H1 (cell line): ENCODE results near the gene SMURF2. TPM values are rescaled to one million over a fixed set of nuclear protein-coding genes. Genes with fewer than 3 reads are reported as not detected.

Source experiments
- CTCF ChIA-PET: fragments of 300-600 bp; sonication (Branson Sonifier 250); formaldehyde crosslinking; loops from one replicate; lab custom pipeline; 2021; ENCODE audit not compliant: partially characterized antibody; lab: Charles Lee
- POLR2A ChIA-PET: fragments of 300-600 bp; sonication (Branson Sonifier 250); formaldehyde crosslinking; loops from one replicate; lab custom pipeline; 2021; ENCODE audit warnings: inconsistent platforms; ENCODE audit not compliant: partially characterized antibody; lab: Charles Lee
- DNase-seq, 2 experiments: peaks; one replicate each; pipeline versions ENCODE4 v3.0.0 to v3.0.0-alpha.2; 2010 to 2022; ENCODE audit warnings: low spot score in 2 of 2, low read depth in 1 of 2, mixed read lengths in 1 of 2
- FAIRE-seq: peaks from 2 replicates; lab custom pipeline; 2011; peaks lifted over from hg19 to GRCh38; lab: Jason Lieb, UNC
- H2AFZ ChIP-seq: 2 replicates; pipeline ENCODE4 v1.8.1; 2012; ENCODE audit warnings: low read length, inconsistent platforms
- H2AK5ac ChIP-seq: 2 replicates; pipeline ENCODE4 v1.6.1; 2013; ENCODE audit warnings: low read depth, low read length
- H2BK120ac ChIP-seq: replicated peaks from 2 replicates; pipeline ENCODE3; 2013; ENCODE audit warnings: low read depth, low read length, inconsistent platforms
- H2BK12ac ChIP-seq: 2 replicates; pipeline ENCODE4 v1.6.1; 2013; ENCODE audit warnings: low read depth, low read length
- H2BK15ac ChIP-seq: 2 replicates; pipeline ENCODE4 v1.6.1; 2013; ENCODE audit warnings: low read length
- H2BK20ac ChIP-seq: 2 replicates; pipeline ENCODE4 v1.6.1; 2013; ENCODE audit warnings: low read length
- H2BK5ac ChIP-seq: 2 replicates; pipeline ENCODE4 v1.6.1; 2013; ENCODE audit warnings: low read depth, low read length
- H3K14ac ChIP-seq: 2 replicates; pipeline ENCODE4 v1.6.1; 2013; ENCODE audit warnings: inconsistent platforms; ENCODE audit not compliant: insufficient read length
- H3K18ac ChIP-seq: 2 replicates; pipeline ENCODE4 v1.6.1; 2013; ENCODE audit warnings: low read length; ENCODE audit errors: extremely low read depth
- H3K23ac ChIP-seq: 2 replicates; pipeline ENCODE4 v1.6.1; 2013; ENCODE audit warnings: inconsistent platforms; ENCODE audit not compliant: insufficient read length
- H3K23me2 ChIP-seq: 2 replicates; pipeline ENCODE4 v1.6.1; 2013; ENCODE audit warnings: low read depth, low read length
- H3K27ac ChIP-seq: 2 replicates; pipeline ENCODE4 v1.6.1; 2011; ENCODE audit warnings: low read depth, low read length, inconsistent platforms
- H3K27me3 ChIP-seq, 4 experiments: replicated peaks in 1 of 4; 1 replicate in 1 of 4; 2 replicates in 3 of 4; pipeline versions ENCODE4 v1.6.1 to v1.8.1; 2011 to 2013; ENCODE audit warnings: low read length in 3 of 4, mild to moderate bottlenecking in 3 of 4, inconsistent platforms in 2 of 4, mixed read lengths in 2 of 4, moderate library complexity in 1 of 4; ENCODE audit not compliant: control insufficient read depth in 3 of 4, insufficient read depth in 3 of 4; ENCODE audit errors: extremely low read depth in 1 of 4
- H3K36me3 ChIP-seq, 4 experiments: 2 replicates each; pipeline versions ENCODE4 v1.6.1 to v1.8.1; 2011 to 2013; ENCODE audit warnings: mild to moderate bottlenecking in 4 of 4, low read length in 3 of 4, moderate library complexity in 2 of 4, control low read depth in 1 of 4, inconsistent platforms in 1 of 4; ENCODE audit not compliant: insufficient read depth in 4 of 4, control insufficient read depth in 2 of 4
- H3K4ac ChIP-seq: replicated peaks from 2 replicates; pipeline ENCODE3; 2013; ENCODE audit warnings: low read length, low read depth, mixed read lengths, inconsistent platforms; ENCODE audit not compliant: insufficient read length
- H3K4me1 ChIP-seq, 4 experiments: replicated peaks in 1 of 4; 1 replicate in 1 of 4; 2 replicates in 3 of 4; pipeline versions ENCODE4 v1.6.1 to v1.8.1; 2011 to 2013; ENCODE audit warnings: low read length in 3 of 4, inconsistent platforms in 2 of 4, mixed read lengths in 1 of 4; ENCODE audit not compliant: insufficient read depth in 4 of 4, control insufficient read depth in 3 of 4
- H3K4me2 ChIP-seq, 2 experiments: 2 replicates each; pipeline versions ENCODE4 v1.6.1 to v1.8.1; 2011 to 2013; ENCODE audit warnings: low read depth in 2 of 2, low read length in 2 of 2, control low read depth in 1 of 2, inconsistent platforms in 1 of 2, mild to moderate bottlenecking in 1 of 2; ENCODE audit not compliant: insufficient read depth in 1 of 2
- H3K4me3 ChIP-seq, 4 experiments: fragments of 200-600, 300-600 bp in 1 of 4; sonication (generic), shearing (Covaris generic), sonication (Bioruptor Twin) in 1 of 4; 2 replicates each; pipeline versions ENCODE4 v1.5.1 to v1.8.1; 2011 to 2016; ENCODE audit warnings: low read length in 4 of 4, low read depth in 3 of 4, control low read depth in 2 of 4, inconsistent platforms in 2 of 4, mild to moderate bottlenecking in 2 of 4, mixed read lengths in 1 of 4, moderate library complexity in 1 of 4; ENCODE audit not compliant: insufficient read depth in 2 of 4; ENCODE audit errors: extremely low read depth in 1 of 4
- H3K56ac ChIP-seq: replicated peaks from 2 replicates; pipeline ENCODE3; 2013; ENCODE audit warnings: low read depth, mild to moderate bottlenecking, mixed read lengths, low read length, inconsistent platforms; ENCODE audit not compliant: insufficient read length
- H3K79me1 ChIP-seq: 2 replicates; pipeline ENCODE4 v1.6.1; 2013; ENCODE audit warnings: low read depth, low read length, control low read depth
- H3K79me2 ChIP-seq, 2 experiments: 2 replicates each; pipeline versions ENCODE4 v1.6.1 to v1.8.1; 2012 to 2013; ENCODE audit warnings: low read length in 2 of 2, mild to moderate bottlenecking in 2 of 2, inconsistent platforms in 1 of 2; ENCODE audit not compliant: insufficient read depth in 2 of 2, control insufficient read depth in 1 of 2
- H3K9ac ChIP-seq, 4 experiments: replicated peaks in 1 of 4; 1 replicate in 1 of 4; 2 replicates in 3 of 4; pipeline versions ENCODE4 v1.6.1 to v1.8.1; 2011 to 2013; ENCODE audit warnings: low read depth in 3 of 4, low read length in 3 of 4, control low read depth in 2 of 4, mild to moderate bottlenecking in 2 of 4, moderate library complexity in 2 of 4, inconsistent platforms in 1 of 4; ENCODE audit errors: extremely low read depth in 1 of 4
- H3K9me3 ChIP-seq, 2 experiments: 2 replicates each; pipeline versions ENCODE4 v1.6.1 to v1.8.1; 2012 to 2013; ENCODE audit warnings: mild to moderate bottlenecking in 2 of 2, moderate library complexity in 2 of 2, control low read depth in 1 of 2, inconsistent platforms in 1 of 2, low read depth in 1 of 2, low read length in 1 of 2, mixed read lengths in 1 of 2; ENCODE audit not compliant: insufficient read depth in 2 of 2
- H4K20me1 ChIP-seq, 2 experiments: replicated peaks in 1 of 2; 2 replicates each; pipeline versions ENCODE3 to v1.8.1; 2011 to 2013; ENCODE audit warnings: inconsistent platforms in 2 of 2, low read length in 2 of 2, mild to moderate bottlenecking in 1 of 2; ENCODE audit not compliant: insufficient read depth in 2 of 2, control insufficient read depth in 1 of 2
- H4K5ac ChIP-seq: 2 replicates; pipeline ENCODE4 v1.6.1; 2013; ENCODE audit warnings: low read length, low read depth, mixed read lengths, inconsistent platforms; ENCODE audit not compliant: insufficient read length
- H4K8ac ChIP-seq: 2 replicates; pipeline ENCODE4 v1.8.0; 2013; ENCODE audit warnings: mild to moderate bottlenecking, moderate library complexity, low read length, inconsistent platforms; ENCODE audit not compliant: insufficient read depth; ENCODE audit errors: extremely low read depth
- H4K91ac ChIP-seq: replicated peaks from 2 replicates; pipeline ENCODE3; 2013; ENCODE audit warnings: low read length, mixed read lengths, inconsistent platforms; ENCODE audit not compliant: insufficient read length
- BCL11A ChIP-seq, 2 experiments: IDR thresholded peaks; one replicate each; pipeline ENCODE4 v1.6.1; 2011; ENCODE audit warnings: low read depth in 2 of 2, low read length in 2 of 2, mild to moderate bottlenecking in 2 of 2
- E2F6 ChIP-seq: IDR thresholded peaks from 2 replicates; pipeline ENCODE4 v1.6.1; 2012; ENCODE audit warnings: inconsistent platforms
- EP300 ChIP-seq, 2 experiments: IDR thresholded peaks; 1 replicate in 1 of 2; 2 replicates in 1 of 2; pipeline ENCODE4 v1.6.1; 2011 to 2012; ENCODE audit warnings: low read depth in 2 of 2, low read length in 2 of 2, mild to moderate bottlenecking in 2 of 2, borderline replicate concordance in 1 of 2, inconsistent platforms in 1 of 2, moderate library complexity in 1 of 2
- GTF2F1 ChIP-seq: IDR thresholded peaks from 2 replicates; pipeline ENCODE4 v1.6.1; 2012; ENCODE audit warnings: low read depth, low read length, improper control_type of control experiment, borderline replicate concordance
- MAFK ChIP-seq: IDR thresholded peaks from 2 replicates; pipeline ENCODE4 v1.6.1; 2012; ENCODE audit warnings: low read depth, mild to moderate bottlenecking, improper control_type of control experiment, low read length
- WGBS, 2 experiments: shearing (Covaris generic) in 1 of 2; methylation state at CpG; one replicate each; pipeline versions ENCODE4 v1.1.6 to v1.1.7; 2013 to 2015; ENCODE audit warnings: low lambda C conversion rate in 2 of 2, mixed read lengths in 2 of 2, inconsistent platforms in 1 of 2, low coverage in 1 of 2, missing lambda C conversion rate in 1 of 2; ENCODE audit not compliant: insufficient replicate concordance in 2 of 2, insufficient coverage in 1 of 2, insufficient read length in 1 of 2; ENCODE audit errors: extremely low coverage in 1 of 2, missing lambda C conversion rate in 1 of 2; 5-methylcytosine and 5-hydroxymethylcytosine counted together
- polyA plus RNA-seq, 7 experiments: library from polyadenylated mRNA; depleted of rRNA in 3 of 7; stranded (reverse) in 5 of 7; unstranded in 2 of 7; fragments of >200 nt in 5 of 7; fragments of 200-250 nt in 2 of 7; gene quantifications; 1 replicate in 5 of 7; 2 replicates in 1 of 7; 4 replicates in 1 of 7; pipeline versions ENCODE4 v1.2.1 to v1.2.3, GENCODE V29; 2011 to 2013; ENCODE audit warnings: missing spikeins in 2 of 7, mixed read lengths in 2 of 7
- total RNA-seq: library from RNA; stranded (reverse); fragmentation: NEBNext Ultra II Directional; extraction: Animal tissue kit (Norgen Biotek cat#: 25700); gene quantifications from 2 replicates; pipeline ENCODE4 v1.2.1, GENCODE V29; 2021

The SMURF2 gene
- total and polyA plus RNA-seq, 2 of the 8 experiments (the other 6 are each of a cell fraction or from before 2014, with no cell fraction given) = 7.2 to 29.2 TPM

DNA sequence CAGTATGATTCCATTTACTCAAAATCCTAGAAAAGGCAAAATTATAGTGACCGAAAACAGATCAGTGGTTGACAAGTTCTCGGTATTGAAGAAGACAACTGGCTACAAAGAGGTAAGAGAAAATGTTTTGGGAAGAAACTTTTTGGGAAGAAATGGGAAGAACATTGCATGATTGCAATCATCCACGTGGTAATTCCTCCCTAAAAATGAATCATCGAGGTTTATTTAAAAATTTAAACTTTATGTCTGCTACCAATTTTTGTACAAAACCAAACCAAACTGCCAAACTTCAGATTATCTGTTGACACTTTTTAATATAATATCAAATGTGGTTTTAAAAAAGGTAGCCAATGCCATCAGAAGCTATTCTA is 8.1 kb downstream of the SMURF2 start:
- no peaks in the 10 kb centered on the region for H3K23me2 ChIP-seq
- no peak overlapping the region for H3K9ac ChIP-seq
- WGBS, 2 experiments = 87% methylated on average over 4 of the region's 4 CpGs; no CpG with 5 or more reads in 1 of the 2 experiments
- no peaks in the 10 kb centered on the region for H3K79me1 ChIP-seq
- no peak for FAIRE-seq
- H3K36me3 ChIP-seq = no peaks in the 10 kb centered on the region
- H3K9me3 ChIP-seq = no peaks in the 10 kb centered on the region
- no peak overlapping the region for H3K23ac ChIP-seq
- H3K4me2 ChIP-seq = no peak overlapping the region
- TF ChIP-seq GTF2F1 (no peak), BCL11A (IDR thresholded peaks at IDR 0.05; ENCODE audit: low read depth in 2 of 2, low read length in 2 of 2) (no peak), EP300 (IDR thresholded peaks at IDR 0.05; ENCODE audit: borderline replicate concordance in 1 of 2, low read depth in 2 of 2, low read length in 2 of 2) (no peak), E2F6 (no peak), MAFK (no peak)
- TF ChIP-seq, all 59 proteins: peak for 0
- no peak overlapping the region for H2AK5ac ChIP-seq
- no peak overlapping the region for H2BK12ac ChIP-seq
- H3K56ac ChIP-seq = no peak overlapping the region
- no peak overlapping the region for H3K18ac ChIP-seq
- no peak overlapping the region for H2BK120ac ChIP-seq
- no peak overlapping the region for H4K91ac ChIP-seq
- peaks cover 0 to 76% of the 10 kb centered on the region in 2 experiments; a peak in 2 of 4 replicates for H3K79me2 ChIP-seq
- H2BK5ac ChIP-seq = no peak overlapping the region
- H4K20me1 ChIP-seq = peaks cover 0 to 1% of the 10 kb centered on the region in 2 experiments
- no peaks in the 10 kb centered on the region for H3K4me1 ChIP-seq
- no peak overlapping the region for H2BK15ac ChIP-seq
- no peak overlapping the region for H3K27ac ChIP-seq
- no peak overlapping the region for H3K14ac ChIP-seq
- no peaks in the 10 kb centered on the region for H3K27me3 ChIP-seq
- H2AFZ ChIP-seq = no peak overlapping the region
- no peak overlapping the region for H4K8ac ChIP-seq
- no peak overlapping the region for H2BK20ac ChIP-seq
- no peak overlapping the region for H3K4me3 ChIP-seq
- H3K4ac ChIP-seq = no peak overlapping the region
- no peak overlapping the region for H4K5ac ChIP-seq
- ChIA-PET POLR2A (no interaction called here), CTCF (no interaction called here)
- no peak for DNase-seq
